GM21737 (cell line): ENCODE results near the gene SPACA4.

Experiments used
- ATAC-seq: cut with Tn5 transposase; IDR thresholded peaks from one replicate; pipeline ENCODE4 v1.9.1; 2021; ENCODE audit warnings: mild to moderate bottlenecking, moderate library complexity; ENCODE audit not compliant: unreplicated experiment

Gene SPACA4

DNA sequence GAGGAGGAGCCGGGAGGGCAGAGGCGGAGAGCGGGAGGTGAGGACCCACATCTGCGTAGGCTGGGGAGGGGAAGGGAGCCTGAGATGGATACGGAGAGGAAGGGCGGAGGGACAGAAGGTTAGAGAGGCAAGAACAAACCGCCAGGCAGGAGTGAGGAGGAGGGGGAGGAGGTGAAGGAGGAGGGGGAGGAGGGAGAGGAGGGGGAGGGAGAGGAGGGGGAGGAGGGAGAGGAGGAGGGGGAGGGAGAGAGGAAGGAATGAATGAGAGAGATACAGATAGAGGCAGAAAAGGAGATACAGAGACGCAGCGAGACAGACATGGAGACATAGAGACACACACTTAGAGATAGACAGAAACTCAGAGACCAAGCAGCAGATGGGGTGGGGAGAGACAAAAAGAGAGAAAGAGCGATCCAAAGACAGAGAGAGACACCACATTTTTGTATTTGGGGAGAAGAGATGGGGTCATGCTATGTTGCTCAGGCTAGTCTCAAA is 40.2 kb downstream of the SPACA4 start:
- ATAC-seq: no peak

DNA sequence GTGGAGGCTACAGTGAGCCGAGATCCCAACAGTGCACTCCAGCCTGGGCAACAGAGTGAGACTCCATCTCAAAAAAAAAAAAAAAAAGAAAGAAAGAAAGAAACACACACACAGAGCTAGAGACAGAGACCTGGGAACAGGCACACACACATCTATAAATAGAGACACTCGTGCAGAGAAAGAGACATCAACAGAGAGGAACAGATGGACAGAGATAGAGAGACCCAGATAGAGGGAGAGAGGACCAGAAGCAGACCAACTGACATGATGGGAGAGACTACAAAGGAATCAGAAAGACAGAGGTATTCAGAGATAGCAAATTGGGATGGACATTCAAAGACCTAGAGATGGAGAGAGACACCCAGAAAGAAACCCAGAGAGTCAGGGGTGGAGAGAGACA is 41.6 kb downstream of the SPACA4 start:
- ATAC-seq: no peak

DNA sequence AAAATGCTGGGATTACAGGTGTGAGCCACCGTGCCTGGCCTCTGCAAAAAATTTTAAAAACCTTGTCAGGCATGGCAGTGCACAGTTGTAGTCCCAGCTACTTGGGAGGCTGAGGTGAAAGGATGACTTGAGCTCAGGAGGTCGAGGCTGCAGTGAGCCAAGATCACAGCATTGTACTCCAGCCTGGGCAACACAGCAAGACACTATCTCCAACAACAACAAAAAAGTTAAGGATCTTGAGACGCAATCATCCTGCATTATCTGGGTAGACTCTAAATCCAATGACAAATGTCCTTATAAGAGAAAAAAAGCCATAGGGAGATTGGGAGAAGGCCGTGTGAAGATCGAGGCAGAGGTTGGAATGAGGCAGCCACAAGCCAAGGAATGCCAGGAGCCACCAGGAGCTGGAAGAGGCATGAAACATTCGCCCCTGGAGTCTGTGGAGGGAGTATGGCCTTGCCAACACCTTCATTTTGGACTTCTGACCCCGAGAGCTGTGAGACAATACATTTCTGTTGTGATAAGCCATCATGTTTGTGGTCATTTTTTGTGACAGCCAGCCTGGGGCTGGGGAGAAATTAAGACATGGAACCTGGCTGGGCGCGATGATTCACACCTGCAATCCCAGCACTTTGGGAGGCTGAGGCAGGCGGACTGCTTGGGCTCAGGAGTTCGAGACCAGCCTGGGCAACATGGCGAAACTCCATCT is 44.6 kb downstream of the SPACA4 start:
- ATAC-seq: no peak

- no peak for ATAC-seq
These were observed 45.1 kb downstream of the SPACA4 start for GRCh38 chr19:48651683-48652048.

DNA sequence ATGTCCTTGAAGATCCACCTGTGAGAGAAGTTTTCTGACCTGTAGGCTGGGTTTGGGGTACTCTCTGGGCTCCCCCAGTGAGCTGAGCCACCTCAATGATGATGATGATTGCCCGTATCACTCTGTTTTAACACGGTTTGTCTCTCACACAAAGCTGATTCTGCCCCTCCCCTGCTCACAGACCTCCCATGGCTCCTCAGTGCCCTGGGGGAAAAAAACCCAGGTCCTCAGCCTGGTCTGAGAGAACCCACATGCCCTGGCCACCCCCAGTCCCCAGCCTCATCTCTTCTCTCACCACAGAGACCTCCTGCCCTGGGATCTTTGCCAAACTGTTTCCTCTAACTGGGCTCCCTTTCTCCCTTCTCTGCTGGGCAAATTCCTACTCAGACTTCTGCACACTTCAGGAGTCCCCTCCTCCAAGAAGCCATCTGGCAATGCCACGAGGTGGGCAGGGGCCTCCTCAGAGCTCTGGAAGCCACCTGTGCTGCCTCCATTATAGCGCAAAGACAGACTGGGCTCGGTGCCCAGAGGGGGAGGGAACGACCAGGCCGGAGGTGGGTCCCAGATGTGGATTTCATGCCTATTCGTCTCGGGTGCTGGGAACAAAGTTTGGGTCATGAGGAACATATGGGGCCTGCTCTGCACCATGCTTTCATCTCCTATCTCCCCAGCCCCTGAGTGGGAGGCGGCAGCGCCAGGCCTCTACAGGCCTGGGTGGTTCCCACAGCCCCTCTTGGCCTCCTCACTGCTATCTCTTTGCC is 47.9 kb downstream of the SPACA4 start:
- no peak for ATAC-seq

- no peak for ATAC-seq
These were observed 50.4 kb downstream of the SPACA4 start for GRCh38 chr19:48656840-48657474.
